Subcutaneous abdominal adipose tissue (tissue), 5 donors: ENCODE data around the gene B3GNT4.
"Not testable (repeated sequence)": the region's sequence is repeated elsewhere in the genome, so short reads cannot be mapped to it uniquely, and the experiment has no call there.

Source experiments
- H3K27ac ChIP-seq: one replicate; pipeline ENCODE4 v1.7.0; 2013; ENCODE audit warnings: low read depth, mild to moderate bottlenecking, inconsistent platforms, low read length, moderate library complexity
- H3K27me3 ChIP-seq, 5 donors: one replicate each; pipeline ENCODE4 v1.7.0; 2013; ENCODE audit warnings: low read length in 5 of 5, inconsistent platforms in 1 of 5; ENCODE audit not compliant: control insufficient read depth in 5 of 5, insufficient read depth in 4 of 5
- H3K36me3 ChIP-seq, 5 donors: one replicate each; pipeline ENCODE4 v1.7.0; 2013; ENCODE audit warnings: low read length in 5 of 5; ENCODE audit not compliant: control insufficient read depth in 5 of 5, insufficient read depth in 5 of 5
- H3K4me1 ChIP-seq, 5 donors: one replicate each; pipeline ENCODE4 v1.7.0; 2013; ENCODE audit warnings: low read length in 5 of 5, mild to moderate bottlenecking in 3 of 5, moderate library complexity in 1 of 5; ENCODE audit not compliant: control insufficient read depth in 5 of 5, insufficient read depth in 5 of 5
- H3K4me3 ChIP-seq, 5 donors: one replicate each; pipeline ENCODE4 v1.7.0; 2013; ENCODE audit warnings: low read length in 5 of 5, low read depth in 1 of 5
- H3K9ac ChIP-seq, 5 donors: one replicate each; pipeline ENCODE4 v1.7.0; 2013; ENCODE audit warnings: low read length in 5 of 5, mild to moderate bottlenecking in 4 of 5, moderate library complexity in 3 of 5
- H3K9me3 ChIP-seq, 5 donors: one replicate each; pipeline ENCODE4 v1.7.0; 2013; ENCODE audit warnings: low read length in 5 of 5; ENCODE audit not compliant: control insufficient read depth in 5 of 5
- donor health status: healthy.
- donor health status: healthy.
- donor health status: healthy.
- donor health status: healthy.
- donor health status: healthy.

The B3GNT4 gene

GRCh38 chr12:122200541-122201175 lies 2.9 kb upstream of the B3GNT4 start:
- peaks cover 19 to 55% (median 43%) of the 10 kb centered on the region in 5 donors for H3K27me3 ChIP-seq
- no peak overlapping the region for H3K4me3 ChIP-seq
- H3K9me3 ChIP-seq: no peaks in the 10 kb centered on the region

GRCh38 chr12:122201381-122201780 lies 2.1 kb upstream of the B3GNT4 start:
- Histone ChIP-seq H3K9me3 (no peaks in the 10 kb centered on the region), H3K27me3 (peaks cover 19 to 60% (median 44%) of the 10 kb centered on the region in 5 donors), H3K4me3 (no peak overlapping the region), H3K36me3 (no peaks in the 10 kb centered on the region), H3K4me1 (peaks cover 0 to 30% (median 14%) of the 10 kb centered on the region in 5 donors), H3K9ac (no peak overlapping the region), H3K27ac (no peak overlapping the region)

More at GRCh38 chr12:122200541-122201175, 2.9 kb upstream of the B3GNT4 start:
- H3K27ac ChIP-seq: no peak overlapping the region
- no peaks in the 10 kb centered on the region for H3K36me3 ChIP-seq
- H3K9ac ChIP-seq: no peak overlapping the region
- H3K4me1 ChIP-seq: peaks cover 0 to 27% (median 14%) of the 10 kb centered on the region in 5 donors

GRCh38 chr12:122202017-122202416 lies 1.5 kb upstream of the B3GNT4 start:
- Histone ChIP-seq H3K4me1 (peaks cover 0 to 30% (median 14%) of the 10 kb centered on the region in 5 donors), H3K27me3 (peaks cover 19 to 56% (median 44%) of the 10 kb centered on the region in 5 donors), H3K9me3 (no peaks in the 10 kb centered on the region), H3K9ac (no peak overlapping the region), H3K36me3 (peaks cover 0 to 5% (median 3%) of the 10 kb centered on the region in 5 donors), H3K27ac (no peak overlapping the region), H3K4me3 (no peak overlapping the region)

- H3K27me3 ChIP-seq: peaks cover 19 to 56% (median 44%) of the 10 kb centered on the region in 5 donors
- not testable (repeated sequence) for H3K9me3 ChIP-seq, H3K27ac ChIP-seq
- H3K36me3 ChIP-seq: peaks cover 0 to 13% (median 11%) of the 10 kb centered on the region in 5 donors
- peak overlapping the region in 1 of 5 donors; percentile 56 for H3K9ac ChIP-seq
- peaks cover 0 to 30% (median 14%) of the 10 kb centered on the region in 5 donors for H3K4me1 ChIP-seq
- H3K4me3 ChIP-seq: peak overlapping the region in 4 of 5 donors; percentile 54 to 73 (median 66)
These were observed 698 bp upstream of the B3GNT4 start for GRCh38 chr12:122202811-122203210.

GRCh38 chr12:122204167-122205052 lies 901 bp downstream of the B3GNT4 start:
- peaks cover 0 to 30% (median 14%) of the 10 kb centered on the region in 5 donors for H3K4me1 ChIP-seq
- peak overlapping the region in 1 of 5 donors; percentile 23 for H3K9ac ChIP-seq
- peak overlapping the region in 4 of 5 donors; percentile 17 to 73 (median 61) for H3K4me3 ChIP-seq
- no peak overlapping the region for H3K27ac ChIP-seq
- H3K36me3 ChIP-seq: peaks cover 0 to 29% (median 22%) of the 10 kb centered on the region in 5 donors
- peaks cover 19 to 56% (median 44%) of the 10 kb centered on the region in 5 donors for H3K27me3 ChIP-seq
- no peaks in the 10 kb centered on the region for H3K9me3 ChIP-seq

- Histone ChIP-seq H3K4me3 (no peak overlapping the region), H3K27me3 (peaks cover 19 to 48% (median 36%) of the 10 kb centered on the region in 5 donors), H3K4me1 (peaks cover 0 to 30% (median 14%) of the 10 kb centered on the region in 5 donors)
These were observed 1.8 kb downstream of the B3GNT4 start for GRCh38 chr12:122205053-122205925.

GRCh38 chr12:122206111-122206881 lies 2.8 kb downstream of the B3GNT4 start:
- H3K9ac ChIP-seq: no peak overlapping the region
- no peak overlapping the region for H3K4me3 ChIP-seq
- H3K27me3 ChIP-seq: peaks cover 12 to 38% (median 26%) of the 10 kb centered on the region in 5 donors
- H3K27ac ChIP-seq: no peak overlapping the region
- peaks cover 0 to 30% (median 14%) of the 10 kb centered on the region in 5 donors for H3K4me1 ChIP-seq
- no peaks in the 10 kb centered on the region for H3K9me3 ChIP-seq
- H3K36me3 ChIP-seq: peaks cover 7 to 40% (median 32%) of the 10 kb centered on the region in 5 donors

More at GRCh38 chr12:122205053-122205925, 1.8 kb downstream of the B3GNT4 start:
- Histone ChIP-seq H3K9me3 (no peaks in the 10 kb centered on the region), H3K9ac (no peak overlapping the region), H3K36me3 (peaks cover 7 to 36% (median 29%) of the 10 kb centered on the region in 5 donors), H3K27ac (no peak overlapping the region)

GRCh38 chr12:122206976-122207375 lies 3.5 kb downstream of the B3GNT4 start:
- no peak overlapping the region for H3K4me3 ChIP-seq
- H3K9ac ChIP-seq: no peak overlapping the region
- H3K9me3 ChIP-seq: no peaks in the 10 kb centered on the region
- no peak overlapping the region for H3K27ac ChIP-seq
- peaks cover 7 to 47% (median 37%) of the 10 kb centered on the region in 5 donors for H3K36me3 ChIP-seq
- H3K27me3 ChIP-seq: peaks cover 10 to 32% (median 22%) of the 10 kb centered on the region in 5 donors
- peaks cover 0 to 30% (median 14%) of the 10 kb centered on the region in 5 donors for H3K4me1 ChIP-seq

- Histone ChIP-seq H3K4me3 (no peak overlapping the region), H3K9ac (no peak overlapping the region), H3K27ac (no peak overlapping the region), H3K27me3 (peaks cover 9 to 27% (median 22%) of the 10 kb centered on the region in 5 donors), H3K9me3 (no peaks in the 10 kb centered on the region), H3K4me1 (peaks cover 0 to 30% (median 14%) of the 10 kb centered on the region in 5 donors), H3K36me3 (peaks cover 11 to 51% (median 42%) of the 10 kb centered on the region in 5 donors)
These were observed 3.9 kb downstream of the B3GNT4 start for GRCh38 chr12:122207391-122207790.
